Metanephros (tissue), 2 donors: ENCODE measurements around the gene ADAP2. TPM values are rescaled to one million over a fixed set of nuclear protein-coding genes. Genes with fewer than 3 reads are reported as not detected.

Source experiments
- small RNA-seq: library from RNA; depleted of rRNA; stranded (forward); fragments of <200 nt; gene quantifications from one replicate; pipeline ENCODE3, GENCODE V24; 2014; ENCODE audit warnings: low replicate concordance
- total RNA-seq: library from RNA; depleted of rRNA; stranded (reverse); fragments of >200 nt; gene quantifications from one replicate; pipeline ENCODE4 v1.2.3, GENCODE V29; 2014

The ADAP2 gene
- 11.1 TPM for total RNA-seq

GRCh38 chr17:30921544-30922196 is at the start of gene ADAP2:
Gene ADAP2 (plus strand): TSS chr17:30921945. CDS start chr17:30922015, 70 bp downstream.

GRCh38 chr17:30906101-30906911 is 15.4 kb upstream of the ADAP2 start, which contains the start of gene TEFM:
Gene TEFM (minus strand): TSS chr17:30906238. CDS start chr17:30906198, 40 bp downstream.

GRCh38 chr17:30970831-30971567 is 49.3 kb downstream of the ADAP2 start, which contains the start of gene RNF135:
Gene RNF135 (plus strand): TSS chr17:30971039. CDS start chr17:30971074, 35 bp downstream.

Small RNAs within 50 kb of the gene (small RNA-seq; reads per million reads assigned to genes)
- gene AC138207.3: not detected
- gene RN7SL138P: not detected

Other genes starting within 250 kb of the ADAP2 start
- gene CRLF3, start 97.3 kb upstream of the ADAP2 start, total RNA-seq: 11.1 TPM
- gene ATAD5, start 90.0 kb upstream of the ADAP2 start, total RNA-seq: 4.1 TPM
- gene TEFM, start 15.7 kb upstream of the ADAP2 start, total RNA-seq: 21.1 TPM
- gene RNF135, start 49.1 kb downstream of the ADAP2 start, total RNA-seq: 13.8 TPM
- 89.8 TPM for gene NF1, start 173.0 kb downstream of the ADAP2 start, total RNA-seq